Endodermal cell (in vitro differentiated cells): ENCODE data around the gene CYP4F3. TPM values are rescaled to one million over a fixed set of nuclear protein-coding genes. Genes with fewer than 3 reads are reported as not detected.

Experiments used
- DNase-seq: peaks from one replicate; pipeline ENCODE4 v3.0.0-alpha.2; 2017
- H3K27ac ChIP-seq: 2 replicates; pipeline ENCODE4 v1.5.1; 2013; ENCODE audit warnings: mild to moderate bottlenecking, low read depth, low read length, moderate library complexity
- H3K27me3 ChIP-seq: 2 replicates; pipeline ENCODE4 v1.6.1; 2013; ENCODE audit warnings: mild to moderate bottlenecking, low read length, moderate library complexity; ENCODE audit not compliant: insufficient read depth, control insufficient read depth, poor library complexity, severe bottlenecking
- H3K36me3 ChIP-seq: 2 replicates; pipeline ENCODE4 v1.7.0; 2013; ENCODE audit warnings: mild to moderate bottlenecking, low read length, moderate library complexity; ENCODE audit not compliant: control insufficient read depth, insufficient read depth
- H3K4me1 ChIP-seq: one replicate; pipeline ENCODE4 v1.7.0; 2013; ENCODE audit warnings: low read length; ENCODE audit not compliant: control insufficient read depth, insufficient read depth
- H3K4me3 ChIP-seq: 2 replicates; pipeline ENCODE4 v1.5.1; 2013; ENCODE audit warnings: mild to moderate bottlenecking, low read length, moderate library complexity
- H3K9ac ChIP-seq: 2 replicates; pipeline ENCODE4 v1.6.1; 2013; ENCODE audit warnings: mild to moderate bottlenecking, low read length, moderate library complexity; ENCODE audit not compliant: poor library complexity, severe bottlenecking; ENCODE audit errors: extremely low read depth
- H3K9me3 ChIP-seq: 2 replicates; pipeline ENCODE4 v1.6.1; 2013; ENCODE audit warnings: mild to moderate bottlenecking, low read length, moderate library complexity; ENCODE audit not compliant: control insufficient read depth
- H3K27ac Mint-ChIP-seq: 2 replicates; pipeline ENCODE4 v1.8.0; 2020; ENCODE audit warnings: mixed read lengths
- H3K27me3 Mint-ChIP-seq: 2 replicates; pipeline ENCODE4 v1.8.0; 2021; ENCODE audit warnings: mild to moderate bottlenecking, mixed read lengths; ENCODE audit not compliant: insufficient read depth
- H3K36me3 Mint-ChIP-seq: 2 replicates; pipeline ENCODE4 v1.8.0; 2020; ENCODE audit warnings: low read depth, mixed read lengths
- H3K4me1 Mint-ChIP-seq: 2 replicates; pipeline ENCODE4 v1.8.0; 2020; ENCODE audit warnings: mixed read lengths
- H3K4me3 Mint-ChIP-seq: 2 replicates; pipeline ENCODE4 v1.8.0; 2020; ENCODE audit warnings: mild to moderate bottlenecking, moderate library complexity, mixed read lengths
- H3K9me3 Mint-ChIP-seq: 2 replicates; pipeline ENCODE4 v1.8.0; 2020; ENCODE audit warnings: mild to moderate bottlenecking, mixed read lengths
- CTCF ChIP-seq: fragments of 200-600 bp; sonication (generic); conservative IDR thresholded peaks from 2 replicates; pipeline ENCODE4 v1.5.0; 2021; ENCODE audit warnings: antibody characterized with exemption, mild to moderate bottlenecking
- WGBS, 2 experiments: methylation state at CpG; one replicate each; pipeline versions ENCODE4 v1.1.5 to v1.1.7; 2013; ENCODE audit warnings: missing lambda C conversion rate in 2 of 2, mixed read lengths in 1 of 2; ENCODE audit not compliant: insufficient coverage in 1 of 2, insufficient read length in 1 of 2; 5-methylcytosine and 5-hydroxymethylcytosine counted together
- total RNA-seq, 2 donors: library from RNA; stranded (reverse); fragmentation: NEBNext Ultra II Directional in 1 of 2; extraction: Animal tissue kit (Norgen Biotek cat#: 25700) in 1 of 2; gene quantifications; 2 replicates in 1 of 2; 3 replicates in 1 of 2; pipeline ENCODE4 v1.2.1, GENCODE V29; 2021

Gene CYP4F3
- total RNA-seq, 2 donors from 2014 or later = not detected

- Mint-ChIP-seq H3K27ac (no peak overlapping the region), H3K36me3 (peaks cover 3% of the 10 kb centered on the region), H3K27me3 (no peaks in the 10 kb centered on the region), H3K4me3 (no peak overlapping the region), H3K9me3 (peaks cover 97% of the 10 kb centered on the region), H3K4me1 (no peaks in the 10 kb centered on the region)
- Histone ChIP-seq H3K9ac (no peak overlapping the region), H3K36me3 (no peaks in the 10 kb centered on the region), H3K4me1 (no peaks in the 10 kb centered on the region), H3K27ac (no peak overlapping the region), H3K27me3 (no peaks in the 10 kb centered on the region), H3K9me3 (peaks cover 43% of the 10 kb centered on the region), H3K4me3 (no peak overlapping the region)
- TF ChIP-seq CTCF = no peak
- WGBS, 2 experiments = 77 to 90% methylated on average over 2 to 8 of the region's 8 CpGs
- DNase-seq = no peak
These were observed 12.0 kb downstream of the CYP4F3 start for GRCh38 chr19:15652559-15653278.

- Histone ChIP-seq H3K9ac (no peak overlapping the region), H3K27me3 (no peaks in the 10 kb centered on the region), H3K36me3 (no peaks in the 10 kb centered on the region), H3K9me3 (peaks cover 53% of the 10 kb centered on the region), H3K4me1 (no peaks in the 10 kb centered on the region), H3K4me3 (no peak overlapping the region), H3K27ac (no peak overlapping the region)
- no peak overlapping the region for H3K4me3 Mint-ChIP-seq
- no peak for DNase-seq
- TF ChIP-seq CTCF = no peak
- no peaks in the 10 kb centered on the region for H3K27me3 Mint-ChIP-seq
- no peak overlapping the region for H3K27ac Mint-ChIP-seq
- peaks cover 93% of the 10 kb centered on the region for H3K9me3 Mint-ChIP-seq
- no peaks in the 10 kb centered on the region for H3K36me3 Mint-ChIP-seq
- no peaks in the 10 kb centered on the region for H3K4me1 Mint-ChIP-seq
These were observed 15.8 kb downstream of the CYP4F3 start for GRCh38 chr19:15656467-15656866.

- Mint-ChIP-seq H3K36me3 (peaks cover 3% of the 10 kb centered on the region), H3K4me3 (no peak overlapping the region), H3K4me1 (no peaks in the 10 kb centered on the region), H3K27ac (no peak overlapping the region), H3K9me3 (peaks cover 32% of the 10 kb centered on the region), H3K27me3 (no peaks in the 10 kb centered on the region)
- TF ChIP-seq CTCF = no peak
- Histone ChIP-seq H3K36me3 (no peaks in the 10 kb centered on the region), H3K9ac (no peak overlapping the region), H3K4me3 (no peak overlapping the region), H3K4me1 (no peaks in the 10 kb centered on the region), H3K27ac (no peak overlapping the region), H3K9me3 (peaks cover 63% of the 10 kb centered on the region), H3K27me3 (no peaks in the 10 kb centered on the region)
- no peak for DNase-seq
- 78 to 79% methylated on average over 2 to 4 of the region's 4 CpGs for WGBS, 2 experiments
These were observed 22.6 kb downstream of the CYP4F3 start for GRCh38 chr19:15663247-15663646.
